ENCODE results near the gene UBXN1.

The UBXN1 gene

GRCh38 chr11:62632492-62632891 lies 46.4 kb downstream of the UBXN1 start:
- DNase-seq: no peak

- no peak for DNase-seq
Observed at GRCh38 chr11:62627713-62628112, 51.2 kb downstream of the UBXN1 start.
